Stimulated activated effector memory CD8-positive, alpha-beta T cell treated with anti-CD3 and anti-CD28 coated beads, Interleukin-12 subunit alpha, Interleukin-12 subunit beta, amount 100 ng/mL, for 72 hours (primary cell): ENCODE data around the gene BCL11B.

Source experiments
- ATAC-seq: fragments of 150-1000 bp; cut with Tn5 transposase; 2 replicates; pipeline ENCODE4 v1.10.0; 2021
- DNase-seq, 2 donors: peaks; one replicate each; pipeline ENCODE4 v3.0.0; 2021 to 2022; ENCODE audit warnings: low spot score in 2 of 2
- H3K27ac Mint-ChIP-seq: one replicate; pipeline ENCODE4 v1.8.0; 2022; ENCODE audit warnings: mild to moderate bottlenecking, mixed read lengths
- H3K36me3 Mint-ChIP-seq: one replicate; pipeline ENCODE4 v1.8.0; 2022; ENCODE audit warnings: mild to moderate bottlenecking, mixed read lengths
- H3K4me1 Mint-ChIP-seq: one replicate; pipeline ENCODE4 v1.8.0; 2022; ENCODE audit warnings: mixed read lengths
- H3K4me3 Mint-ChIP-seq: one replicate; pipeline ENCODE4 v1.8.0; 2022; ENCODE audit warnings: mild to moderate bottlenecking, mixed read lengths
- H3K9me3 Mint-ChIP-seq: one replicate; pipeline ENCODE4 v1.8.0; 2022; ENCODE audit warnings: mixed read lengths

Gene BCL11B

DNA sequence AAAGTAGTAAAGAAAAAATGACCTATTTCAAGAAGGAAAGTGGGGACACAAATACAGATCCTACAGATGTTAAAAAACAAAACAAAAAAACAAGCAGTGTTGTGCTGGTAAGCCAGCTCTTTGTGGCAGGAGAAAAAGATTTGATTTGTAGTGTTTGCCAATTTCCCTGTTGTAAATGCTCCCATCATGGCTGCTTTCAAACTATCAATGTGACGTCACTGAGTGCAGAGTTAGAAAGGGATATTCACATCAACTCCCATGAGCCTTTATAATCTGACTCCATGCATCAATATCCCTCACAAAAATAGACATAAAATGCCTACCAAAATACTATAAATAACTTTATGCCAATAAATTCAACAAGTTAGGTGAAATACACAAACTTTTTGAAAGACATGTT lies 32.2 kb upstream of the BCL11B start:
- no peaks in the 10 kb centered on the region for H3K36me3 Mint-ChIP-seq
- H3K4me1 Mint-ChIP-seq, result peaks cover 5% of the 10 kb centered on the region
- ATAC-seq, result no peak

DNA sequence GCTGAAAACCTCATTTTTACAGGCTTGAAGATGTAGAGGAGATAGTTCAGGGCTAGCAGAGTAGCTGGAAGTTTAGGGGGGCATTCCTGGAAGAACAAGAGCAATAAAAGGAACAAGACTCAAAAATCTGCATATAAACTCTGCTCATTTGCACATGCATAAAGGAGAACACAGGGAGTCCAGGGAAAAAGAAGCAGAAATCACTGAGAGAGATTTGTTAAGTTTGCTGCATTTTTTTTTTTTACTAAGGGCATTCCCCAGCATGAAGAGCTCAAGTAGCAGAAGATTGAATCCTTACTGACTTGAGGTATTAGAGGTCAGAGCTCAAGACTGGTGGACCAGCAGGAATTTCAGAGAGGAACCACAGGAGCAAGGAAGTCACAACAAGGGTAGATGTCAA lies 28.2 kb upstream of the BCL11B start:
- Mint-ChIP-seq H3K9me3 (peaks cover 10% of the 10 kb centered on the region), H3K36me3 (no peaks in the 10 kb centered on the region), H3K4me3 (no peak overlapping the region), H3K4me1 (no peaks in the 10 kb centered on the region), H3K27ac (no peak overlapping the region)
- no peak for ATAC-seq
- DNase-seq, result peak in 1 of 2 donors; percentile 7

More for the DNA sequence above, 32.2 kb upstream of the BCL11B start:
- no peak overlapping the region for H3K27ac Mint-ChIP-seq
- peaks cover 6% of the 10 kb centered on the region for H3K9me3 Mint-ChIP-seq
- no peak overlapping the region for H3K4me3 Mint-ChIP-seq
- peak in 1 of 2 donors; percentile 13 for DNase-seq

DNA sequence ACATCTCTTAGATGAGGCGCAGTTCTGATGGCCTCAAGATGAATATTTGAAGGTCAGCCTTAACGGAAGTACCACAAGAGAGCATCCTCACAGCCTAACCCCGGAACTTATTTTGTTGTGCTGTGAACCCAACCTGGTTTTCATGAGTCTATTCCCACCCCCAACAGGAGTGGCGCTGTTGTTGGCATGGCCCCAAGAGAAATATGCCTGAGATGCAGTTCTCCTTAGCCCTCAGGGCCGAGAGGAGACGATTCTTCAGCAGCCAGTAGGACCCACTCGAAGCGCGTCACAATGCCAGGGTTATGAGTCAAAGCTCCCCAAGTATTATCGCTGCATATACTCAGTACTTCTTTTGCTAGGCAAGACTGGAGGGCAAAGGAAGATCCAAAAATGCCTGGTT lies 24.5 kb upstream of the BCL11B start:
- ATAC-seq (no peak), DNase-seq (no peak)
- Mint-ChIP-seq H3K4me1 (peaks cover 6% of the 10 kb centered on the region), H3K27ac (no peak overlapping the region), H3K9me3 (peaks cover 10% of the 10 kb centered on the region), H3K4me3 (no peak overlapping the region), H3K36me3 (no peaks in the 10 kb centered on the region)

DNA sequence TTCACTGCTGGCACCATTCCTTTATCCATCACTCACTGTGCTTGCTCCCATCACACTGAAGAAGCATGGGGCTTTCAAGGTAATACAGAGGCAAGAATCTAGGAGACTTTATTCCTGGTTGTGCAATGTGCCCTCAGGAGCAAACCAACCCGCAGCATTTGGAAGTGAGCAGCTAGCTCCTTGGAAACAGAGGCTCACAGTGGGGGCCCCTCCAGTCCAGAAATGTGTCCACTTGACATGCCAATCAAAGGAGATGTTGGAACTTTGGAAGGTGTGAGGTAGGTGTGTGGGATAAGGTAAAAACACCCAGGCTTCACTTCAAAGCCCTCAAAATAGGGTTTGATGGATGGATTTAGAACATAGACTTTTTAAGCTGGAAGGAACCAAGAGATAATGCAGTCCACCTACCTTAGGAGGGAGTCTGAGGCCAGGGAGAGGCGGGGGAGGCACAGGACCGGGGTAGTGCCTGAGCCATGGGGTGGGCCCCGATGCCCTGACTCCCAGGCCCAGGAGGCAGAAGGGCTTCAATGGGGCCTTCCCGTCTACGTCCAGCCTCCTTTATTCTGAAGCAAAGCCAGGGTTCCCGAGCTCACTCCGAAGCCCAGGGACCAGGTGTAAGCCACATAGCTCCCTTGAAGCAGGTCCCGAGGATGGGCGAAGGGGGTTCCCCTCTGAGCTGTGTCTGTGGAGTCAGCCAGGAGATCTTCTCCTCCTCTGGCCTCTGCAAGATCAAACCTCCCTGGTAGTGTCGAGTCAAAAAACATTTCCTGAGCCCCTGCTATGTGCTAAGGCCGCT lies 17.6 kb upstream of the BCL11B start:
- DNase-seq (no peak), ATAC-seq (no peak)
- H3K9me3 Mint-ChIP-seq, result no peaks in the 10 kb centered on the region
- no peak overlapping the region for H3K27ac Mint-ChIP-seq
- peaks cover 5% of the 10 kb centered on the region for H3K36me3 Mint-ChIP-seq
- H3K4me3 Mint-ChIP-seq, result no peak overlapping the region
- peaks cover 45% of the 10 kb centered on the region for H3K4me1 Mint-ChIP-seq

DNA sequence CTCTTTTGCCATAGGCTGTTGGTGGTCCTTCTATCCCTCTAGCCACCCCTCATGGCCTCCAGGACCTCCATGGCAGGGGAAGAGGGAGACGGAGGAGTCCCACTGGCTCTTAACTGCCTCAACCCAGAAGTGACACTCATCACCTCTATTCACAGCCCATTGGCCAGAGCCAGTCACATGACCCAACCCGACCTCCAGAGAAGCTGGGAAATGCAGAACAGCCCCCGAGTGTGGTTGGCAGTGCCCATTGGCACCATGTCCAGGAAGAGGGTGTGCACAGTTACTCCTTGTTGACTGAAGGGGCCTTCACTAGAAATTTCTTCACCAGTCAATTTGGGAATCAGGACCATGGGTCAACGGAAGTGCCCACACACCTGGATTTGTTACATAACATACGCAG lies 17.0 kb upstream of the BCL11B start:
- Mint-ChIP-seq H3K27ac (no peak overlapping the region), H3K4me3 (no peak overlapping the region), H3K36me3 (peaks cover 5% of the 10 kb centered on the region), H3K4me1 (peaks cover 50% of the 10 kb centered on the region), H3K9me3 (no peaks in the 10 kb centered on the region)
- DNase-seq, result no peak
- ATAC-seq, result no peak

DNA sequence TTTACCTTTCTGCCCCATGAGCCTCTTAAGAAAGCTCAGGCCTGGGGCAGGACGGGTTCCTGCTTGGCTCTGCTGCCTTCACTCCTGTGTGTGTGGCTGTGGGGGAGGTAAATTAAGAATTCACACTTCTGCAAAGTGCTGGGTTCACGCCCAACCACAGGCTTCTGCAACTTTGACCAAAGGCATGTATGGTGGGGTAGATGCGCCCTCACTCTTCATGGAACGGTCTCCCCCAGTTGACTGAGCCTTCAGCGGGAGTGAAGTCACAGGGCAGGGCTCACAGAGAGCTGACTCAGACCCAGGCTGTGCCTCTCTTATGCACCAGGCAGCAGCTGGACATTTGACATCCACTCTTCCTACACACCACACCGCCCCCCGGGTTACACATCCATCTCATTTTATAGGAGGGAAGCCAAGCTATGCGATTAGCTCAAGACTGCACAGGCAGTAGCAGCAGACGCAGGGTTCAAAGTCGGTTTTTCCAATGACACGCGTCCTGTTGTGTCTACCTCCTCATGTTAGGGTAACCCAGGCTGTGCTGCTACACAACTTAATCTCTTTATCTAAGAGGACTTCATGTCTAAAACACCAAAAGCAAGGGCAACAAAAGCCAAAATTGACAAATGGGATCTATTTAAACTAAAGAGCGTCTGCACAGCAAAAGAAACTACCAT lies 15.4 kb upstream of the BCL11B start:
- Mint-ChIP-seq H3K9me3 (no peaks in the 10 kb centered on the region), H3K36me3 (peaks cover 5% of the 10 kb centered on the region), H3K4me3 (peak overlapping the region; percentile 79), H3K27ac (peak overlapping the region; percentile 92), H3K4me1 (peaks cover 50% of the 10 kb centered on the region)
- DNase-seq, result peak in 1 of 2 donors; percentile 78
- ATAC-seq, result peak; percentile 98

DNA sequence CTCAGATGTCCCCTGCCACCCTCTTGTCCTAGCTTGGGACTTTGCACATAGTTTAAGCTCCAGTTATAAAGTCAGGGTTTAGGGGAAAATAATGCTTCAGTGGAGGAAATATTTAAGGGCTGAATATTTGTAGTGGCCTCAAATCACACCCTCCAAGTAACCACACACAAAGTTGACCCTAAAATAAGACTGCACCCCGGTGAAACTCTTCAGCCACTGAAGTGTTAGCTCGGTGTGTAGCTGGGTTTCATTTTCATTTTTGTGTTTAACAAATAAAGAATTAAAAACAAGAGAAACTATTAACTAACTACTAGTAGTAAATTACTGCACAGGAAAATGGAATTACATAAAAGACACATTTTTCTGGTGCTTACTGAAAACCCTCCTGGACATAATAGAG lies 14.8 kb upstream of the BCL11B start:
- Mint-ChIP-seq H3K9me3 (no peaks in the 10 kb centered on the region), H3K36me3 (peaks cover 5% of the 10 kb centered on the region), H3K27ac (peak overlapping the region; percentile 92), H3K4me3 (peak overlapping the region; percentile 79), H3K4me1 (peaks cover 47% of the 10 kb centered on the region)
- ATAC-seq (no peak), DNase-seq (no peak)

DNA sequence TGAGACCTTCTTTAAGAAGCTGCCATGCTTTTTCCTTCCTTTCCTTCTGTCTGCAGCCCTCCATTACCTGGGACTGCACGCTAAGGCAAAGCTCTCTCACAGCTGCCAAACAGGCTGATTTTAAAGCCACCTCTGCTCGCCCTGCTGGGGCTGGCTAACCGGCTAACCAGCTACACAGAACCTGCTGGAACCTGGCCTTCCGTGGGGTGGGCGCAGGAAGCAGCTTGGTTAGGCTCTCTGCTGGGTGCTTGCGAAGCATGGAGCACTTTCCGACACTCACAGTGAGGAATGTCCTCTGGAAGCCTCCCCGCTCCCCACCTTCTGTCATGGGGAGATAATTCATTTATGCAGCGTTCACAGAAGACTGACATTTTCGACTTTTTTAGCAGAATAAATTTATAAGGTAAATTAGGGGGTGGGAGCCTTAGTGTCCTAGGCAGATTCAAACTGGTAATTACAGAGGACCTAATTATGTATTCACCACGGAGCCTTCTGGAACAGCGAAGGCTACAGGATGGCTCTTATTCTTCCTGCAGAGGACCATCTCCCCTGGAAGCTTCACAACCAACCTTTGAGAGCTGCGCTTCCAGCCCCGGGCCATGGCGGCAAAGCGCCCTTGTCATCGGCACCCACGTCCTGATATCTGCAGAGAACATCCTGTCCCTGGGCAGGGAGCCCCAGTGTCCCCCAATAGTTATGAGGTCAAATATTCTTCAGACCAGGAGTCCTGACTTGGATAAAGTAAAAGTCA lies 12.4 kb upstream of the BCL11B start:
- peak overlapping the region; percentile 92 for H3K27ac Mint-ChIP-seq
- peaks cover 5% of the 10 kb centered on the region for H3K36me3 Mint-ChIP-seq
- DNase-seq (no peak), ATAC-seq (no peak)
- peak overlapping the region; percentile 79 for H3K4me3 Mint-ChIP-seq
- H3K9me3 Mint-ChIP-seq, result no peaks in the 10 kb centered on the region
- peaks cover 50% of the 10 kb centered on the region for H3K4me1 Mint-ChIP-seq

DNA sequence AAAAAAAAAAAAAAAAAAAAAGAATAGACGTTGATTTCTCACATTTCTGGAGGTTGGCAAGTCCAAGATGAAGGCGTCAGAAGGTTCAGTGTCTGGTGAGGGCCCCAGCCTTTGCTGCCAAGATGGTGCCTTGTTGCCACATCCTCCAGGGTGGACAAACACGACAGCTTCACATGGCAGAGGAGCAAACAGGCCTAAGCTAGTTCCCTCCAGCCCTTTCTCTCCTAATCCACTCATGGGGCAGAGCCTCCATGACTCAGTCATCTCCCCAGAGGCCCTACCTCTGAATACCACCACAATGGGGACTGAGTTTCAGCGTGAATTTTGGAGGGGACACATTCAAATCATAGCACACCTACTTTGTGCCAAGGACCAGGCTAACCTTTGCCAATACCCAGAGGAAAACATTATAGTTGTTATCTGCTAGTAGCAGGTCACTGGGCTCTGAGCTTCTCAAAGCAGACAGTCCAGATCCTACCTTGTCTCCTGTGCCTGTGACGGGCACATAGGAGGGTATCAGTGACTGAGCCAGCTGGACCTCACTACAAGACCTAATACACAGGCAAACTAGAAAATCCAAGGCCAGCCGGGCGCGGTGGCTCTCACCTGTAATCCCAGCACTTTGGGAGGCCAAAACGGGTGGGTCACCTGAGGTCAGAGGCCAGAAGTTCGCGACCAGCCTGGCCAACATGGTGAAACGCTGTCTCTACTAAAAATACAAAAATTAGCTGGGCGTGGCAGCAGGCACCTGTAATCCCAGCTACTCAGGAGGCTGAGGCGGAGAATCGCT lies 10.5 kb upstream of the BCL11B start:
- no peak overlapping the region for H3K27ac Mint-ChIP-seq
- DNase-seq (no peak), ATAC-seq (no peak)
- no peak overlapping the region for H3K4me3 Mint-ChIP-seq
- peaks cover 5% of the 10 kb centered on the region for H3K36me3 Mint-ChIP-seq
- H3K4me1 Mint-ChIP-seq, result peaks cover 46% of the 10 kb centered on the region
- H3K9me3 Mint-ChIP-seq, result no peaks in the 10 kb centered on the region

DNA sequence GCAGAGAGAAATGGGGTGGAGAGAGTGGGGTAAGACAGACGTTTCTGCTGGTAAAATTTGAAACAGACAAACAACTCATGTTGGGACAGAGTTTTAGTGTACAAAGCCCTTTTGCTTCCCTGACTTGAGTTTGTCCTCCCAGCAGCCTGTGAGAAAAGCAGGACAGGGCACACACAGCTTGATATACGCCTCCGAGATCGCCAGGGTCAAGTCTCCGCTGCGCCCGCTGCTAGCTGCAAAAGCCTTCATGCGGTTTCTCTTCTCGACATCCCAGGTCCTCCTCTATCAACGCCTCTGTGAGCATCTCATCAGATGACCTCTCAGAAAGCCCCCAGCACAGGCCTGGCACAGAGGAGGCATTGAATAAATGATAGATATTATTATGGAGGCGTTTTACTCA lies 9.4 kb upstream of the BCL11B start:
- ATAC-seq (no peak), DNase-seq (no peak)
- no peaks in the 10 kb centered on the region for H3K9me3 Mint-ChIP-seq
- H3K4me3 Mint-ChIP-seq, result no peak overlapping the region
- peaks cover 46% of the 10 kb centered on the region for H3K4me1 Mint-ChIP-seq
- H3K27ac Mint-ChIP-seq, result peak overlapping the region; percentile 35
- no peaks in the 10 kb centered on the region for H3K36me3 Mint-ChIP-seq

DNA sequence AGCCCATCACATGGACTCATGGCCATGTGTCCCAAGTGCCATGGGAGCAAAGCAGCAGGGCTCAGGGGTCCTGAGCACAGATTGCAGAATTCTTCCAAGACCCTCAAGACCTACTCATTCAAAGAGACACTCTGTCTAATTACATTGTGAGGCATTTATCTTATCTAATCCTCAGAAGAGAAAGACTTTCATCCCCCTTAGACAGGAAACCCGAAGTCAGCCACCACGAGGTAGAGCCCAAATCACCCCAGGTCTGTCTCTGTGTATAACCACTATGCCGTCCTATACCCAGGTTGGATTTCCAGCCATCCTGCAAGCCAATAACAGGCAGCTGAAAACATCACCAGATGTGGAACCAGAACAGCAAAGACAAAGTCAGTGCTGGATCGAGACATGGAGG lies 8.9 kb upstream of the BCL11B start:
- H3K9me3 Mint-ChIP-seq, result no peaks in the 10 kb centered on the region
- H3K27ac Mint-ChIP-seq, result peak overlapping the region; percentile 35
- H3K4me3 Mint-ChIP-seq, result no peak overlapping the region
- peaks cover 41% of the 10 kb centered on the region for H3K4me1 Mint-ChIP-seq
- ATAC-seq (no peak), DNase-seq (no peak)
- H3K36me3 Mint-ChIP-seq, result no peaks in the 10 kb centered on the region

DNA sequence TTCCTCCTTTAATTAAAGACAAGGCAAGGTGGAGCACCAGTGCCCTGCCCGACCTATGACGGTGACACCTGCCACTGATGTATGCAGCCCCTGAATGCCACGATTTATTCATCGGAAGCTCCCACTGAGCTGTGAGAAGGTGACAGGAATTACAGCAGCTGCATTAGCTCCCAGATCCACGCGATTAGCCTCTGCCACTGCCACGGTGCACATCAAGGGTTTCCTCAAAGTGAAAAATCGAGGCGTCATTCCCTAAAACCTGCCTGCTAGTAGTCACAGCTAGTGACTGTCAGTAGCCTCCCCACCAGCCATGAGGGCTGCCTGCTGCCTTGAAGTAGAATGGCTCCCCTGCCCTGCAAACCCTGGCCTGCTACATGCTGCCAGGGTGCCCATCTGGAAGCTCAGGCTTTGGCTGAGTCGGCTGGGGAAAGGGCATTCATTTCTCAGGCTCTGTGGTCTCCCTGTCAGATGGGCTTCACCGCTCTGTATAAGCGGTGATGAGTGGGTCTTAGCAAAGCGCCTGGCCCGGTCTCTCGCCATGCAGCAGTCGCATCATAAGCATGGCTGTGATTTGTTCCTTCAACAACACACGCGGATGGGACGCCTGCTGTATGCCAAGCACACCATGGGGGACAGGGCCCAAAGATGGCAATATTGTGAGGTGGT lies 8.2 kb upstream of the BCL11B start:
- Mint-ChIP-seq H3K27ac (no peak overlapping the region), H3K36me3 (no peaks in the 10 kb centered on the region), H3K9me3 (no peaks in the 10 kb centered on the region), H3K4me3 (no peak overlapping the region), H3K4me1 (peaks cover 35% of the 10 kb centered on the region)
- no peak for ATAC-seq
- DNase-seq, result no peak

DNA sequence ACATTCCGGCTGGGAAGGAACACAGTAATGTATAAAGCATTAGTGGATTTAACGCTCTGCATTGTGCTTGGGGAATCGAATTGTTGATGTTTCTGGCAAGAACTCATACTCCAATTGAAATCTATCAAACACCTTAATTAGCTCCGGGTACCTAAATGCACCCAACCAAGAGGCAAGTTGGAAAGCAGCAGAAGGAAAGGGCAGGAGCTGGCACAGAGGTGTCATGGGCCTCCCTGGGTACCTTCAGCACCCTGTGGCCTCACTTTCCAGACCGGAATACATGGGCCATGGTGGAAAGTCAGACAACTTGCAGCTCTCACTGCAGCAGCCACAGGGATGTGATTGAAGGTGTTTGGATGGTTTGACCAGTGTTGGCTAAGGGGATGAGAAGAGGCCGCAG lies 6.8 kb upstream of the BCL11B start:
- H3K27ac Mint-ChIP-seq, result no peak overlapping the region
- peaks cover 32% of the 10 kb centered on the region for H3K4me1 Mint-ChIP-seq
- ATAC-seq (no peak), DNase-seq (no peak)
- no peak overlapping the region for H3K4me3 Mint-ChIP-seq
- no peaks in the 10 kb centered on the region for H3K9me3 Mint-ChIP-seq
- H3K36me3 Mint-ChIP-seq, result no peaks in the 10 kb centered on the region

DNA sequence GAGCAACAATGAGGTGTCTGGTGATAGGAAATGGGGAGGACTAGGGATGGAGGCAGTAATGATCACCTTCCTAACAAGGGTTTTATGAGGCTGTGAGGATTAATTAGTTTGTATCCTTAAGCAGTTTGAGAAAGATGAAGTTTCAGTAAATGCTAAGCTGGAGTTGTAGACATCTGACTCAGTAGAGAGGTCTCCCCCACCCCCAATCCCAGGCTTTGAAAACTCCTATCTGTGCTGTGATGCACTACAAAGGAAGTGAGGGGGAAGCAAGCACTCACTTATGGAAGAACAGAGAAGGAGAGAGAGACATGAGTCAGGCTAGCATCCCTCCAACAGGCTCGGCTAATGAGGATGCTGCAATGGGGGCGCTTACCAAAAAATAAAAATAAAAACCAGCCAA lies 5.5 kb upstream of the BCL11B start:
- no peaks in the 10 kb centered on the region for H3K9me3 Mint-ChIP-seq
- DNase-seq (no peak), ATAC-seq (no peak)
- peak overlapping the region; percentile 15 for H3K27ac Mint-ChIP-seq
- H3K4me3 Mint-ChIP-seq, result no peak overlapping the region
- H3K36me3 Mint-ChIP-seq, result peaks cover 5% of the 10 kb centered on the region
- H3K4me1 Mint-ChIP-seq, result peaks cover 38% of the 10 kb centered on the region
